ENCODE results near the gene EBF3. TPM values are rescaled to one million over a fixed set of nuclear protein-coding genes. Genes with fewer than 3 reads are reported as not detected.
"Not testable (repeated sequence)": the region's sequence is repeated elsewhere in the genome, so short reads cannot be mapped to it uniquely, and the experiment has no call there.

The EBF3 gene
- total RNA-seq, 1 donor from 2014 or later: 0.15 TPM

DNA sequence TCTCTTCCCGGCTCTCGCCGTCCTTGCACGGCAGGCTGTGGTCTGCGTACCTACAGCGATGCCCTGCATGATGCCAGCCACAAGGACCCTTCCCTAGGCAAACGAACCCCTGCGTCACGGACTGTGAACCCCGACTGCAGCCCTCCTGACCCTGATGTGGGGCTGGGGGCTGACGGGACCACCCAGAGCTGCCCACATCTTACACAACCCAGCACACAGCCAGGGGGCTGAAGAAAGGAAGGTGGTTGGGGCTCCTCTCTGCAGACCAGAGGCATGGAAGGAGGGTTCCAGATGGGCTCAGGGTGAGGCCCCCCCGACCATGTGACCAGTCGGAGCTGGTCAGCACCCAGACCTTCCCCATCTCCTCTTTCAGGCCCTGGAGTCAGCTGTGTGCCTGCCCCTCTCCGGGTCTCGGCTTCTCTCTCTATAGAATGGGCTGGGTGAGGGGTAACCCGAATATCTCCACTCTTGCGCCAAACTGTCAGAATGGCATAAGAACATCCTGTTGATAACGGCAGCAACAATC, 41.4 kb downstream of the EBF3 start:
- H4K20me1 ChIP-seq (ENCODE audit: low read depth): no peaks in the 10 kb centered on the region
- Mint-ChIP-seq H3K36me3 (no peaks in the 10 kb centered on the region), H3K27me3 (ENCODE audit: insufficient read depth, low read depth) (peaks cover 2% of the 10 kb centered on the region), H3K4me3 (no peak overlapping the region), H3K4me1 (peaks cover 4% of the 10 kb centered on the region), H3K9me3 (peaks cover 4% of the 10 kb centered on the region), H3K27ac (no peak overlapping the region)
- no peak overlapping the region for H3K4me2 ChIP-seq
- no peak overlapping the region for H3K9ac ChIP-seq
- H3K79me2 ChIP-seq (ENCODE audit: low read depth): no peaks in the 10 kb centered on the region
- no peaks in the 10 kb centered on the region for H3K9me3 ChIP-seq (ENCODE audit: low read depth)
- H3F3A ChIP-seq (ENCODE audit: low read depth): no peaks in the 10 kb centered on the region
- H3K36me3 ChIP-seq: no peaks in the 10 kb centered on the region
- no peaks in the 10 kb centered on the region for H3K27me3 ChIP-seq
- no peak overlapping the region for H2AFZ ChIP-seq (replicated peaks)
- TF ChIP-seq EZH2phosphoT487 (IDR thresholded peaks at IDR 0.05) (no peak), EZH2 (IDR thresholded peaks at IDR 0.05) (no peak)
- TF ChIP-seq, protein P1, sequence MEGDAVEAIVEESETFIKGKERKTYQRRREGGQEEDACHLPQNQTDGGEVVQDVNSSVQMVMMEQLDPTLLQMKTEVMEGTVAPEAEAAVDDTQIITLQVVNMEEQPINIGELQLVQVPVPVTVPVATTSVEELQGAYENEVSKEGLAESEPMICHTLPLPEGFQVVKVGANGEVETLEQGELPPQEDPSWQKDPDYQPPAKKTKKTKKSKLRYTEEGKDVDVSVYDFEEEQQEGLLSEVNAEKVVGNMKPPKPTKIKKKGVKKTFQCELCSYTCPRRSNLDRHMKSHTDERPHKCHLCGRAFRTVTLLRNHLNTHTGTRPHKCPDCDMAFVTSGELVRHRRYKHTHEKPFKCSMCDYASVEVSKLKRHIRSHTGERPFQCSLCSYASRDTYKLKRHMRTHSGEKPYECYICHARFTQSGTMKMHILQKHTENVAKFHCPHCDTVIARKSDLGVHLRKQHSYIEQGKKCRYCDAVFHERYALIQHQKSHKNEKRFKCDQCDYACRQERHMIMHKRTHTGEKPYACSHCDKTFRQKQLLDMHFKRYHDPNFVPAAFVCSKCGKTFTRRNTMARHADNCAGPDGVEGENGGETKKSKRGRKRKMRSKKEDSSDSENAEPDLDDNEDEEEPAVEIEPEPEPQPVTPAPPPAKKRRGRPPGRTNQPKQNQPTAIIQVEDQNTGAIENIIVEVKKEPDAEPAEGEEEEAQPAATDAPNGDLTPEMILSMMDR (IDR thresholded peaks at IDR 0.05): no peak
- H3K4me3 ChIP-seq: no peak overlapping the region
- no peaks in the 10 kb centered on the region for H3K4me1 ChIP-seq
- no peak overlapping the region for H3K27ac ChIP-seq
- DNase-seq (ENCODE audit: low spot score): no peak

DNA sequence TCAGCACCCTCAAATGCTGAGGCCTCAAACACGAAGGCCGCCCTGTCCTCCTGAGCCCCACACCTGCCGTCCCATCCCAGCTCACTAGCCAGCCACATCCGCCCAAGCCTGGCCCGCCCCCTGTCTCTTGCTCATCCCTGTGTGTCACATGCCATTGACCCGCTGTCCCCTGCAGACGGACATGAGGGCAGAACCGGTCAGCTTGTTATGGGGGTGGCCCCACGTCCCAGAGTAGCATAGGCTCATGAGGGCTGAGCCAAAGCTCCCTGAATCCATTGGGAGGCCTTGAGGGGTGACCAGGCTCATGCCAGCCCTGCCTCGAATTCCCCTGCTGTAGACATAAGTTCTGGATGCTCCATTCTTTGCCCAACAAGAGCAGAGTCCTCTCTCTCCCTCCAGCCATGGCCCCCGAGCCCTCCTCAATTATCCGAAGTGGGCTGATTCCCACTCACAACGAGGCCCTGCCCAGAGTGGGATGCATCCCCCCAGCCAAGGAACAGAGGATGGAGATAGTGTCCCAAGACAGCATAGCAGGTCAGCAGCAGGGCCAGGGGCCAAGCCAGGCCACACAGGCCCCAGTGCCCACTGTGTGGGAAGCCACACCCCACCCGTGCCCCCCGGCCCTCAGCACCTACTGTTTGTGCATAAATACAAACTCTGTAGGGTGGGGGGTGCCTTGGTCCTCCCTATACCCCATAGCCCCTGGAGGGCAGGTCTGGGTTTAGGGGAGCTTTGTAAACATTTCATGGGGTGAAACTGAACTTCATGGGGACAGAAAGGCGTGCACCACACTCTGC, 42.1 kb downstream of the EBF3 start:
- no peak overlapping the region for H3K4me3 Mint-ChIP-seq
- no peak for TF ChIP-seq EZH2phosphoT487 (IDR thresholded peaks at IDR 0.05)
- TF ChIP-seq, protein P1 (IDR thresholded peaks at IDR 0.05): no peak
- no peak for TF ChIP-seq EZH2 (IDR thresholded peaks at IDR 0.05)
- Histone ChIP-seq H3K36me3 (no peaks in the 10 kb centered on the region), H3K4me3 (no peak overlapping the region), H3F3A (ENCODE audit: low read depth) (no peaks in the 10 kb centered on the region), H3K27me3 (no peaks in the 10 kb centered on the region), H2AFZ (replicated peaks) (no peak overlapping the region), H4K20me1 (ENCODE audit: low read depth) (no peaks in the 10 kb centered on the region), H3K4me2 (no peak overlapping the region), H3K27ac (no peak overlapping the region), H3K9me3 (ENCODE audit: low read depth) (no peaks in the 10 kb centered on the region), H3K4me1 (no peaks in the 10 kb centered on the region), H3K9ac (no peak overlapping the region), H3K79me2 (ENCODE audit: low read depth) (no peaks in the 10 kb centered on the region)
- H3K4me1 Mint-ChIP-seq: peaks cover 4% of the 10 kb centered on the region
- H3K36me3 Mint-ChIP-seq: no peaks in the 10 kb centered on the region
- peaks cover 4% of the 10 kb centered on the region for H3K9me3 Mint-ChIP-seq
- DNase-seq (ENCODE audit: low spot score): no peak
- peaks cover 2% of the 10 kb centered on the region for H3K27me3 Mint-ChIP-seq (ENCODE audit: insufficient read depth, low read depth)
- no peak overlapping the region for H3K27ac Mint-ChIP-seq

- peaks cover 4% of the 10 kb centered on the region for H3K4me1 Mint-ChIP-seq
- Histone ChIP-seq H3K27ac (no peak overlapping the region), H3K36me3 (no peaks in the 10 kb centered on the region), H3K4me3 (no peak overlapping the region), H3K4me2 (no peak overlapping the region), H2AFZ (replicated peaks) (no peak overlapping the region), H3K27me3 (no peaks in the 10 kb centered on the region), H3K9ac (no peak overlapping the region), H3K9me3 (ENCODE audit: low read depth) (no peaks in the 10 kb centered on the region), H3K79me2 (ENCODE audit: low read depth) (no peaks in the 10 kb centered on the region), H4K20me1 (ENCODE audit: low read depth) (no peaks in the 10 kb centered on the region), H3F3A (ENCODE audit: low read depth) (no peaks in the 10 kb centered on the region), H3K4me1 (no peaks in the 10 kb centered on the region)
- TF ChIP-seq EZH2 (IDR thresholded peaks at IDR 0.05): no peak
- no peak for TF ChIP-seq EZH2phosphoT487 (IDR thresholded peaks at IDR 0.05)
- TF ChIP-seq, protein P1 (IDR thresholded peaks at IDR 0.05): no peak
- H3K36me3 Mint-ChIP-seq: no peaks in the 10 kb centered on the region
- H3K4me3 Mint-ChIP-seq: no peak overlapping the region
- no peak for DNase-seq (ENCODE audit: low spot score)
- peaks cover 4% of the 10 kb centered on the region for H3K9me3 Mint-ChIP-seq
- peaks cover 2% of the 10 kb centered on the region for H3K27me3 Mint-ChIP-seq (ENCODE audit: insufficient read depth, low read depth)
- peak overlapping the region; percentile 39 for H3K27ac Mint-ChIP-seq
Measured at GRCh38 chr10:129921065-129921670, 42.9 kb downstream of the EBF3 start.

DNA sequence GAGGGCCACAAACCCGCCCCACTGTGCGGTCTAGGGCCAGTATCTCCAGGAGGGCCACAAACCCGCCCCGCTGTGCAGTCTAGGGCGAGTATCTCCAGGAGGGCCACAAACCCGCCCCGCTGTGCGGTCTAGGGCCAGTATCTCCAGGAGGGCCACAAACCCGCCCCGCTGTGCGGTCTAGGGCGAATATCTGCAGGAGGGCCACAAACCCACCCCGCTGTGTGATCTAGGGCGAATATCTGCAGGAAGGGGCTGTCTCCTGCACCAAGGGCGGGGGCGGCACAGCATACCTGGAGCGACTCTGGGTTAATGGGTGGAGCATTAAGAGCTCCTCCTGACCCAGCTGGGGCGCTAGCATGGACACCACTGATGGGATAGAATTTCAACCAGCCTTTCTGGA, 43.9 kb downstream of the EBF3 start:
- DNase-seq (ENCODE audit: low spot score); H4K20me1 ChIP-seq (ENCODE audit: low read depth); H3K9ac ChIP-seq; H3K4me1 Mint-ChIP-seq; H3K27me3 ChIP-seq; H3K27me3 Mint-ChIP-seq (ENCODE audit: insufficient read depth, low read depth); H3K79me2 ChIP-seq (ENCODE audit: low read depth); H3K4me3 Mint-ChIP-seq; H3K4me2 ChIP-seq; H3K9me3 Mint-ChIP-seq; H3K9me3 ChIP-seq (ENCODE audit: low read depth); H3K27ac Mint-ChIP-seq; H3K36me3 Mint-ChIP-seq; H3K4me3 ChIP-seq; H2AFZ ChIP-seq (replicated peaks); H3K36me3 ChIP-seq; H3F3A ChIP-seq (ENCODE audit: low read depth); H3K4me1 ChIP-seq; H3K27ac ChIP-seq: not testable (repeated sequence)
